Measurements from ENCODE around the gene TMEM248.
"Not testable (repeated sequence)": the region's sequence is repeated elsewhere in the genome, so short reads cannot be mapped to it uniquely, and the experiment has no call there.

- TF ChIP-seq CTCF (conservative IDR thresholded peaks at IDR 0.05; ENCODE audit: low read depth in 2 of 2); CREB1 (CRISPR knock-in tag; IDR thresholded peaks at IDR 0.05; ENCODE audit: low read depth); POLR2AphosphoS5 (IDR thresholded peaks at IDR 0.05; ENCODE audit: low read depth); EZH2 (IDR thresholded peaks at IDR 0.05; ENCODE audit: low read depth, unreplicated experiment); REST (IDR thresholded peaks at IDR 0.05; ENCODE audit: unreplicated experiment): not testable (repeated sequence)
These were observed 59.3 kb downstream of the TMEM248 start for GRCh38 chr7:66980336-66980735.
